WTC11 (cell line): Measurements from ENCODE around the gene MUC6. TPM values are rescaled to one million over a fixed set of nuclear protein-coding genes. Genes with fewer than 3 reads are reported as not detected.

Source experiments
- ATAC-seq: fragments of 200-7000 bp; cut with Tn5 transposase; 2 replicates; pipeline ENCODE4 v1.10.0; 2021; ENCODE audit warnings: mild to moderate bottlenecking, moderate library complexity
- CTCF ChIA-PET: fragments of 300-600 bp; sonication (Branson Sonifier 250); formaldehyde crosslinking; loops from one replicate; lab custom pipeline; 2021; ENCODE audit warnings: antibody characterized with exemption; lab: Charles Lee
- POLR2A ChIA-PET: fragments of 350-600 bp; sonication (Branson Sonifier 250); formaldehyde crosslinking; loops from one replicate; lab custom pipeline; 2021; ENCODE audit warnings: antibody characterized with exemption; lab: Charles Lee
- DNase-seq: peaks from one replicate; pipeline ENCODE4 v3.0.0; 2021; ENCODE audit warnings: low spot score
- H3K27ac Mint-ChIP-seq: 2 replicates; pipeline ENCODE4 v1.8.0; 2021; ENCODE audit warnings: mixed read lengths
- H3K27me3 Mint-ChIP-seq: 2 replicates; pipeline ENCODE4 v1.8.0; 2021; ENCODE audit warnings: low read depth, mild to moderate bottlenecking, moderate library complexity, mixed read lengths
- H3K36me3 Mint-ChIP-seq: 2 replicates; pipeline ENCODE4 v1.8.0; 2021; ENCODE audit warnings: mixed read lengths
- H3K4me1 Mint-ChIP-seq: 2 replicates; pipeline ENCODE4 v1.8.0; 2022; ENCODE audit warnings: mixed read lengths
- H3K4me3 Mint-ChIP-seq: 2 replicates; pipeline ENCODE4 v1.8.0; 2021; ENCODE audit warnings: mild to moderate bottlenecking, moderate library complexity, mixed read lengths
- H3K9me3 Mint-ChIP-seq: 2 replicates; pipeline ENCODE4 v1.8.0; 2021; ENCODE audit warnings: mixed read lengths
- AFF4 ChIP-seq: sonication (generic); formaldehyde crosslinking; IDR thresholded peaks from 2 replicates; pipeline ENCODE4 v1.8.1; 2023; ENCODE audit warnings: mild to moderate bottlenecking, missing genetic modification reagents, borderline replicate concordance
- ATF2 ChIP-seq: sonication (generic); formaldehyde crosslinking; IDR thresholded peaks from 2 replicates; pipeline ENCODE4 v1.8.1; 2022; ENCODE audit warnings: low read depth, missing genetic modification reagents, borderline replicate concordance
- CDX4 ChIP-seq: fragments of 250-450 bp; sonication (Bioruptor Pico); IDR thresholded peaks from 2 replicates; pipeline ENCODE4 v1.9.0; 2021; ENCODE audit warnings: moderate library complexity, mild to moderate bottlenecking, inconsistent platforms, borderline replicate concordance
- E2F1 ChIP-seq: sonication (generic); formaldehyde crosslinking; IDR thresholded peaks from 2 replicates; pipeline ENCODE4 v1.8.0; 2022; ENCODE audit warnings: mild to moderate bottlenecking, missing genetic modification reagents
- ELF4 ChIP-seq: sonication (generic); formaldehyde crosslinking; IDR thresholded peaks from 2 replicates; pipeline ENCODE4 v1.8.1; 2022; ENCODE audit warnings: low read depth, mild to moderate bottlenecking, moderate library complexity, missing genetic modification reagents
- FOXK1 ChIP-seq: sonication (generic); formaldehyde crosslinking; IDR thresholded peaks from 2 replicates; pipeline ENCODE4 v1.8.0; 2022; ENCODE audit warnings: mild to moderate bottlenecking, moderate library complexity, missing genetic modification reagents
- FOXP1 ChIP-seq: sonication (generic); formaldehyde crosslinking; IDR thresholded peaks from 2 replicates; pipeline ENCODE4 v1.8.0; 2022; ENCODE audit warnings: missing genetic modification reagents, mild to moderate bottlenecking, moderate library complexity, borderline replicate concordance
- GABPB1 ChIP-seq: sonication (generic); formaldehyde crosslinking; IDR thresholded peaks from 2 replicates; pipeline ENCODE4 v1.8.1; 2023; ENCODE audit warnings: mild to moderate bottlenecking, missing genetic modification reagents
- HMGXB4 ChIP-seq: sonication (generic); formaldehyde crosslinking; IDR thresholded peaks from 2 replicates; pipeline ENCODE4 v1.8.1; 2023; ENCODE audit warnings: mild to moderate bottlenecking, moderate library complexity, missing genetic modification reagents
- MYBL2 ChIP-seq: sonication (generic); formaldehyde crosslinking; IDR thresholded peaks from 2 replicates; pipeline ENCODE4 v1.8.1; 2023; ENCODE audit warnings: mild to moderate bottlenecking, moderate library complexity, missing genetic modification reagents
- NFATC4 ChIP-seq: fragments of 250-450 bp; sonication (Bioruptor Pico); IDR thresholded peaks from 2 replicates; pipeline ENCODE4 v1.9.0; 2021; ENCODE audit warnings: mild to moderate bottlenecking
- TP53 ChIP-seq: sonication (generic); formaldehyde crosslinking; IDR thresholded peaks from 2 replicates; pipeline ENCODE4 v1.8.1; 2023; ENCODE audit warnings: mild to moderate bottlenecking, missing genetic modification reagents
- ZNF121 ChIP-seq: sonication (generic); formaldehyde crosslinking; IDR thresholded peaks from 2 replicates; pipeline ENCODE4 v1.8.0; 2023; ENCODE audit warnings: missing genetic modification reagents
- ZNF232 ChIP-seq: sonication (generic); formaldehyde crosslinking; IDR thresholded peaks from 2 replicates; pipeline ENCODE4 v1.8.0; 2022; ENCODE audit warnings: mild to moderate bottlenecking, missing genetic modification reagents
- ZNF396 ChIP-seq: fragments of 250-450 bp; sonication (Bioruptor Pico); IDR thresholded peaks from 2 replicates; pipeline ENCODE4 v1.8.0; 2021; ENCODE audit warnings: mild to moderate bottlenecking, moderate library complexity, borderline replicate concordance
- ZNF425 ChIP-seq: fragments of 250-450 bp; sonication (Bioruptor Pico); conservative IDR thresholded peaks from 2 replicates; pipeline ENCODE4 v1.9.0; 2021; ENCODE audit warnings: mild to moderate bottlenecking
- ZSCAN18 ChIP-seq: fragments of 250-450 bp; sonication (Bioruptor Pico); IDR thresholded peaks from 2 replicates; pipeline ENCODE4 v2.1.2; 2022; ENCODE audit warnings: mild to moderate bottlenecking, moderate library complexity
- total RNA-seq: library from RNA; stranded (reverse); gene quantifications from 3 replicates; pipeline ENCODE4 v1.2.3, GENCODE V29; 2021

MUC6 gene
- total RNA-seq, 1 experiment from 2014 or later = 0.13 TPM

- peaks cover 46% of the 10 kb centered on the region for H3K36me3 Mint-ChIP-seq
- H3K27me3 Mint-ChIP-seq = no peaks in the 10 kb centered on the region
- CTCF ChIA-PET = no interaction called here
- POLR2A ChIA-PET = no interaction called here
- DNase-seq = no peak
- H3K27ac Mint-ChIP-seq = no peak overlapping the region
- no peaks in the 10 kb centered on the region for H3K9me3 Mint-ChIP-seq
- H3K4me1 Mint-ChIP-seq = no peaks in the 10 kb centered on the region
- no peak overlapping the region for H3K4me3 Mint-ChIP-seq
- TF ChIP-seq FOXK1 (CRISPR knock-in tag) = no peak
- no peak for TF ChIP-seq NFATC4 (CRISPR knock-in tag)
- TF ChIP-seq MYBL2 = no peak
- TF ChIP-seq GABPB1 (CRISPR knock-in tag) = no peak
- no peak for TF ChIP-seq ZNF396 (CRISPR knock-in tag)
- TF ChIP-seq ELF4 (CRISPR knock-in tag) = no peak
- no peak for TF ChIP-seq TP53
- ATAC-seq = no peak
Measured at GRCh38 chr11:986952-987305, 49.6 kb downstream of the MUC6 start.

- Mint-ChIP-seq H3K27ac (no peak overlapping the region), H3K27me3 (no peaks in the 10 kb centered on the region), H3K9me3 (no peaks in the 10 kb centered on the region), H3K4me1 (no peaks in the 10 kb centered on the region)
- TF ChIP-seq ZSCAN18 (CRISPR knock-in tag) (no peak), AFF4 (CRISPR knock-in tag) (no peak), CDX4 (CRISPR knock-in tag) (no peak), ZNF232 (CRISPR knock-in tag) (no peak), HMGXB4 (CRISPR knock-in tag) (no peak), E2F1 (CRISPR knock-in tag) (no peak), ZNF425 (CRISPR knock-in tag) (no peak), FOXP1 (CRISPR knock-in tag) (no peak), ATF2 (CRISPR knock-in tag) (no peak), ZNF121 (CRISPR knock-in tag) (no peak)
- TF ChIP-seq, all 79 proteins: peak for 0
- DNase-seq (no peak), ATAC-seq (no peak)
- Mint-ChIP-seq H3K4me3 (no peak overlapping the region), H3K36me3 (peaks cover 46% of the 10 kb centered on the region)
- POLR2A ChIA-PET = no interaction called here
- CTCF ChIA-PET = no interaction called here
Measured at GRCh38 chr11:986270-986951, 50.1 kb downstream of the MUC6 start.
